Vagina (tissue), 2 donors: ENCODE results near the gene PRSS57.

Experiments used
- POLR2A ChIP-seq, 2 donors: fragments of 450-650 bp; IDR thresholded peaks; one replicate each; pipeline ENCODE4 v1.6.1; 2017; ENCODE audit warnings: antibody characterized with exemption in 2 of 2, mild to moderate bottlenecking in 2 of 2, moderate library complexity in 2 of 2
- POLR2AphosphoS5 ChIP-seq, 2 donors: sonication (generic); formaldehyde crosslinking; IDR thresholded peaks; one replicate each; pipeline ENCODE4 v1.9.0; 2017; ENCODE audit warnings: antibody characterized with exemption in 2 of 2, mild to moderate bottlenecking in 2 of 2, low read depth in 1 of 2; ENCODE audit not compliant: insufficient read depth in 1 of 2
- TF ChIP-seq, protein P1 (sequence below), 3 experiments: fragments of 450-650 bp in 2 of 3; fragments of 200-600 bp in 1 of 3; sonication (generic) in 1 of 3; IDR thresholded peaks; one replicate each; pipeline ENCODE4 v1.5.1; 2017 to 2019; ENCODE audit warnings: antibody characterized with exemption in 3 of 3, mild to moderate bottlenecking in 2 of 3, moderate library complexity in 2 of 3

DNA sequence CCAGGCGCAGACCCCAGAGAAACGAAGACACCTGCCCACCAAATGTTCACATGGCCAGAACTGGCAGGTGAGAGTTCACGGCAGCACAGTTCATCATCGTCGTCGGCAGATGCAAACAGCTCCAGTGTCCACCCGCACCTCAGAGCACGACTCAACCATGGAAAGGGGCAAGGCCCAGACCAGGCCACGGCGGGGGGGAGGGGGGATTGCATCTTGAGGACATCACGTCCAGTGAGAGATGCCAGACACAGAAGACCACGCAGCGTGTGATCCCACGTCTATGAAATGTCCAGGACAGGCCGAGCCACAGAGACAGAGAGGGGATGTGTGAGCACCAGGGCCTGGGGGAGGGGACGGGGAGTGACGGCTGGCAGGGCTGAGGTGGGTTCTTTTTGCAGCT is 39.6 kb downstream of the PRSS57 start:
- TF ChIP-seq, protein P1, sequence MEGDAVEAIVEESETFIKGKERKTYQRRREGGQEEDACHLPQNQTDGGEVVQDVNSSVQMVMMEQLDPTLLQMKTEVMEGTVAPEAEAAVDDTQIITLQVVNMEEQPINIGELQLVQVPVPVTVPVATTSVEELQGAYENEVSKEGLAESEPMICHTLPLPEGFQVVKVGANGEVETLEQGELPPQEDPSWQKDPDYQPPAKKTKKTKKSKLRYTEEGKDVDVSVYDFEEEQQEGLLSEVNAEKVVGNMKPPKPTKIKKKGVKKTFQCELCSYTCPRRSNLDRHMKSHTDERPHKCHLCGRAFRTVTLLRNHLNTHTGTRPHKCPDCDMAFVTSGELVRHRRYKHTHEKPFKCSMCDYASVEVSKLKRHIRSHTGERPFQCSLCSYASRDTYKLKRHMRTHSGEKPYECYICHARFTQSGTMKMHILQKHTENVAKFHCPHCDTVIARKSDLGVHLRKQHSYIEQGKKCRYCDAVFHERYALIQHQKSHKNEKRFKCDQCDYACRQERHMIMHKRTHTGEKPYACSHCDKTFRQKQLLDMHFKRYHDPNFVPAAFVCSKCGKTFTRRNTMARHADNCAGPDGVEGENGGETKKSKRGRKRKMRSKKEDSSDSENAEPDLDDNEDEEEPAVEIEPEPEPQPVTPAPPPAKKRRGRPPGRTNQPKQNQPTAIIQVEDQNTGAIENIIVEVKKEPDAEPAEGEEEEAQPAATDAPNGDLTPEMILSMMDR (IDR thresholded peaks at IDR 0.05) = no peak
- TF ChIP-seq POLR2AphosphoS5 (IDR thresholded peaks at IDR 0.05; ENCODE audit: insufficient read depth in 1 of 2, low read depth in 1 of 2) = no peak
- no peak for TF ChIP-seq POLR2A (IDR thresholded peaks at IDR 0.05)
